ENCODE data around the gene GDF10. TPM values are rescaled to one million over a fixed set of nuclear protein-coding genes. Genes with fewer than 3 reads are reported as not detected.

GDF10 gene
- total and polyA plus RNA-seq, 2 of the 8 experiments (the other 6 are each of a cell fraction or from before 2014, with no cell fraction given): 0.19 to 0.32 TPM

GRCh38 chr10:47262606-47263533 is 37.1 kb upstream of the GDF10 start:
- 0 out of 7 replicates have a peak, but pooled peaks cover 0 to 3% (median 0%) of the 10 kb centered on the region in 4 experiments for H3K27me3 ChIP-seq (replicated peaks in 1 of 4; ENCODE audit: control insufficient read depth in 3 of 4, extremely low read depth in 1 of 4, insufficient read depth in 3 of 4, low read length in 3 of 4)
- H2BK5ac ChIP-seq (ENCODE audit: low read depth, low read length): no peak overlapping the region
- H3K14ac ChIP-seq (ENCODE audit: insufficient read length): no peak overlapping the region
- H3K36me3 ChIP-seq (ENCODE audit: control insufficient read depth in 2 of 4, insufficient read depth in 4 of 4, low read length in 3 of 4): no peaks in the 10 kb centered on the region
- H4K8ac ChIP-seq (ENCODE audit: extremely low read depth, insufficient read depth, low read length): no peak overlapping the region
- TF ChIP-seq SUZ12 (IDR thresholded peaks at IDR 0.05; ENCODE audit: low read length) (no peak), TBP (IDR thresholded peaks at IDR 0.05; ENCODE audit: low read depth, low read length) (no peak), KDM4A (IDR thresholded peaks at IDR 0.05; ENCODE audit: low read depth, low read length, severe bottlenecking) (no peak)
- no peaks in the 10 kb centered on the region for H4K20me1 ChIP-seq (replicated peaks in 1 of 2; ENCODE audit: control insufficient read depth in 1 of 2, insufficient read depth in 2 of 2, low read length in 2 of 2)
- no peaks in the 10 kb centered on the region for H3K9me3 ChIP-seq (ENCODE audit: insufficient read depth in 2 of 2, low read depth in 1 of 2, low read length in 1 of 2)
- no peak overlapping the region for H4K5ac ChIP-seq (ENCODE audit: insufficient read length, low read depth, low read length)
- H3K79me2 ChIP-seq (ENCODE audit: control insufficient read depth in 1 of 2, insufficient read depth in 2 of 2, low read length in 2 of 2): no peaks in the 10 kb centered on the region
- H3K27ac ChIP-seq (ENCODE audit: low read depth, low read length): no peak overlapping the region
- H3K4ac ChIP-seq (replicated peaks; ENCODE audit: insufficient read length, low read depth, low read length): no peak overlapping the region
- H3K79me1 ChIP-seq (ENCODE audit: low read depth, low read length): no peaks in the 10 kb centered on the region
- no peak overlapping the region for H2BK12ac ChIP-seq (ENCODE audit: low read depth, low read length)
- H4K91ac ChIP-seq (replicated peaks; ENCODE audit: insufficient read length, low read length): no peak overlapping the region
- H2BK120ac ChIP-seq (replicated peaks; ENCODE audit: low read depth, low read length): no peak overlapping the region
- 88% methylated on average over 5 of the region's 5 CpGs; no CpG with 5 or more reads in 1 of the 2 experiments for WGBS, 2 experiments (ENCODE audit: extremely low coverage in 1 of 2, insufficient coverage in 1 of 2, insufficient read length in 1 of 2, insufficient replicate concordance in 2 of 2, low coverage in 1 of 2, low lambda C conversion rate in 2 of 2, missing lambda C conversion rate in 1 of 2)
- POLR2A ChIA-PET (ENCODE audit: partially characterized antibody): no interaction called here
- no peak for DNase-seq (ENCODE audit: low read depth in 1 of 2, low spot score in 2 of 2)
- H3K9ac ChIP-seq (replicated peaks in 1 of 4; ENCODE audit: extremely low read depth in 1 of 4, low read depth in 3 of 4, low read length in 3 of 4): no peak overlapping the region
- no peak overlapping the region for H3K4me3 ChIP-seq (ENCODE audit: extremely low read depth in 1 of 4, insufficient read depth in 2 of 4, low read depth in 3 of 4, low read length in 4 of 4)
- H3K4me1 ChIP-seq (replicated peaks in 1 of 4; ENCODE audit: control insufficient read depth in 3 of 4, insufficient read depth in 4 of 4, low read length in 3 of 4): no peaks in the 10 kb centered on the region
- no peak overlapping the region for H3K18ac ChIP-seq (ENCODE audit: extremely low read depth, low read length)
- no peak for FAIRE-seq
- no peak overlapping the region for H3K23ac ChIP-seq (ENCODE audit: insufficient read length)
- no peak overlapping the region for H2BK20ac ChIP-seq (ENCODE audit: low read length)
- no peak overlapping the region for H3K4me2 ChIP-seq (ENCODE audit: insufficient read depth in 1 of 2, low read depth in 2 of 2, low read length in 2 of 2)
- H2AK5ac ChIP-seq (ENCODE audit: low read depth, low read length): no peak overlapping the region
- CTCF ChIA-PET (ENCODE audit: partially characterized antibody): interaction anchor here (1.0 to 1.4 kb wide), 2 partner anchors 18 to 20 kb away, joined by 3 to 4 read pairs; no protein-coding TSS in a partner anchor
- no peak overlapping the region for H2AFZ ChIP-seq (ENCODE audit: low read length)
- H3K56ac ChIP-seq (replicated peaks; ENCODE audit: insufficient read length, low read depth, low read length): no peak overlapping the region
- H3K23me2 ChIP-seq (ENCODE audit: low read depth, low read length): no peaks in the 10 kb centered on the region
- no peak overlapping the region for H2BK15ac ChIP-seq (ENCODE audit: low read length)
